Activated CD4-positive, alpha-beta T cell treated with anti-CD3 and anti-CD28 coated beads, Interleukin-2, amount 50 U/mL, for 4 hours (primary cell): Measurements from ENCODE around the gene ITGB3BP.

Experiments used
- DNase-seq, 2 experiments: peaks; one replicate each; pipeline ENCODE4 v3.0.0-alpha.2; 2020

ITGB3BP gene

DNA sequence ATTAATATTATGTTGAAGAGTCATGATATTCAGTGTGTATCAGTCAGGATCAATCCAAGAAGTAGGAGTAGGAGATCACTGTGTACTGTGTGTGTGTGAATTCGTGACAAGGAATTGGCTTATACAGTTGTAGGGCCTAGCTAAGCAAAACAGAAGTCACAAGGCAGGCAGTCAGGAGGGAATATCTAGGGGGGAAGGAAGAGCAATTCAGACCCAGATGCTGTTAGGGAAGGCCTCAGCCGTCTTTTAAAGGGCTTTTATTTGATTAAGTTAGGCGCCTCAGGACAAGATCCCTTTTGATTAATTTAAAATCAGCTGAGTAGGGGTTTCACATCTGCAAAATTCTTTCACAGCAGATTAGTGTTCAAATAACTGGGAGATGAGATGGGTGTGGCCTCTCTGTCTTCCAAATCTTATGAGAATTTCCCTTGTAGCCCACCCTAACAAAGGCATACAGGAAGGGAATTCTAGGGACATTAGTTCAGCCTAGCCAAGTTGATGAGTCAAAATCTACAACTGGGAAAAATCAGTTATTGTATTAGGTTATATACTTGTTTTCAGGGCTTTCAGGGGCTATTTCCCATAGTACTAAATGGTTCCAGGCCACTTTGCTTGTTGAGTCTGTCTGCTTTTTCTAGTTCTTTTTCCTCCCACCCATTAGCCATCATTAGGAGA, 108.2 kb downstream of the ITGB3BP start:
- DNase-seq = no peak

DNA sequence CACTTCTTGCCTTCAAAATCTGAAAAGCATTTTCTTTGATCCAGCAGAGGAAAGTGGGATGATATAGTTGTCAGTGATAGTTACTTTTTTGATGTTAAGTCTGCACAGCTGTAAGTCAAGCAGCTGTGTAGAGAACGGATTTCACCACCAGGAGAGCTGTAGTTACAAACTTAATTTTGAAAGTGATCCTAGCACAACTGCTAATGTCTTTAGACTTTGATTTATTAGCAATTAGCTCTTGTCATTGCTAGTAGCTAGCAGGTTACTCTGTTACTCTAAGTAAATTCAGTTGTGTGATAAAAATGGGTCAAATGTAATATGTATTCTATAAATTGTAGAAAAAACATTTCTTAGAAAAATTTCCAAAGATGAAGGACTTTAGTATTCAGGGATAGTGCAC, 109.6 kb downstream of the ITGB3BP start:
- no peak for DNase-seq

DNA sequence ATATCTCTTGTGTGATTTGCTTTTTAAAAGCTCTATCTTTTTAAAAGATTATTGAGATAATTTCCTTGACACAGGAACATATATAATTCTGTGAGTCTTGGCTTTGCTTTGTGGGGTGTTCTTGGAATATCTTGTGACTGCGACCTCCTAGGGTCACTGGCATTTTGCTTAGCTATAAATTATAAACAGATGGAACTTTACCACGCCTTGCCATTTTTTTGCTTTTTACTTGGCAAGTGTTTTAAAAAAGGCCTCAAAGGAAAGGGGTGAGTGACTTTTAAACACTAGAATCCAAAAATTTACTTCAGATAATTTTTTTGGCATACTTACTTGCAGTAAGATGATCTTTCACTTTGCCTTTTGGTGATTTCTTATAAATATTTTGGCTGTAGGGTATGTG, 112.0 kb downstream of the ITGB3BP start:
- no peak for DNase-seq

DNA sequence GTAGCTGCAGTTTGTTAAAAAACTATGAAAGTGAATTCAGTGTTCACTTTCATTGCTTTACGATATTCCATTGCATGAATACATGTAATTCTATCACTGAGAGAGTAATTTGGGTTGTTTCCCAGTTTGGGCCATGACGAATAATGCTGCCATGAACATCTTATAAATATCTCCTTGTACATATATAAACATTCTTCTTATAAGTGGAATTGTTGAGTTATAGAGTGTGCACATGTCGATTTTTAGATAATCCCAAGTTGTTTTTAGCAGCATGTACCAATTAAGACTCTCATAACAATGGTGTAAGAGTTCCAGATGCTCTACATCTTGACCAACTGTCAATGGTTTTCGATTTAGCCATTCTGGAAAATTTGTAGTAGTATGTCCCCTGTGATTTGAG, 114.7 kb downstream of the ITGB3BP start:
- DNase-seq = no peak

DNA sequence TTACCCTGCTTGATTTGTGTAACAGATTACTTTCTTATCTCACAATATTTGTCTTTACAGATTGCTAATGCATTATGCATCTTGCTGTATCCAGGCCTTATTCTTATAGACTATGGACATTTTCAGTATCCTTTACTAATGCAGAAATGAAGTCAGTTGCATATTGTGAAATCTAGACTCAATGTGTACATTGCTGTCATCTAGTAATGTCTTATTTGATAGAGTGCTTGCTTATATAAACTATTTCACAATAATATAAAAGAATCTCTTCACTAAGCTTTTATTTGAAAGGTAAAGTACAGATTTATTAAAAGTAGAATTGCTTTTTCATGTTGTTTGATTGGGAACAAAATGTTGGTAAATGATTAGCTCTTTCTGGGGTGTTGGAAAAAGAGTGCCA, 116.0 kb downstream of the ITGB3BP start:
- DNase-seq = no peak

DNA sequence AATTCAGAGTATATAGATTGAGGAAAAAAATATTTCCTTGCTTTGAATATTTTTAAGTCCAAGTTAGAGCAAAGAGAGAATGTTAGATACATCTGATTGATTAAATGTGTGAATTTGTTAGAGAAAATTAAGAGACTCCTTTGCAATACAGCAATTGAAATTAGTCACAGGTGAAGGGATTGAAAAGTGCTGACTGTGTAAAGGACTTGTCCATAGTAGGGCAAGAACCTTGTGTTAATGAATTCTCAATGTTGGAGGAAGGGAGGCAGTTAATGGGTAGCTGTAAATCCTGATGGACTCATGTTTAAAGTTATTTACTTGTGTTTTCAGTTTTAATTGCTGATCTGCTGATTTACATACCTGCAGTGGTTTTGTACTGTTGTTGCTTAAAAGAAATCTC, 117.0 kb downstream of the ITGB3BP start:
- no peak for DNase-seq

DNA sequence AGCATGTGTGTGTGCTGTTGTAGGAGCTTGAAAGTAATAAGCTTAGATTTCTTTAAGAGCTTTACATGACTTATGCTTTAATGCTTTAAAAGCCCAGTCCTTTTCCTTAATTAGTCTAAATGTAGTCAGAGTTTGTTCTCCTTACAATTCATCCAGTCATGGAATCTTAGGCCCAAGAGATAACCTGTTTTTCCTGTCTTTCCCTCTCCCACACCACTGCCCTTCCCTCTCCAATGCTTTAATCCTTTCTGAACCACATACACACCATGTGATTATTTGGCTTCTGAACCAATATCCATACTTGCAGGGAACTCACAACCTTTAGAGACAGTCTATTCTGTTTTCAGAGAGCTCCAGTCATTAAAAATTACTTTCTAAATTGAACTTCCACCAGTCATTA, 118.0 kb downstream of the ITGB3BP start:
- DNase-seq = no peak

DNA sequence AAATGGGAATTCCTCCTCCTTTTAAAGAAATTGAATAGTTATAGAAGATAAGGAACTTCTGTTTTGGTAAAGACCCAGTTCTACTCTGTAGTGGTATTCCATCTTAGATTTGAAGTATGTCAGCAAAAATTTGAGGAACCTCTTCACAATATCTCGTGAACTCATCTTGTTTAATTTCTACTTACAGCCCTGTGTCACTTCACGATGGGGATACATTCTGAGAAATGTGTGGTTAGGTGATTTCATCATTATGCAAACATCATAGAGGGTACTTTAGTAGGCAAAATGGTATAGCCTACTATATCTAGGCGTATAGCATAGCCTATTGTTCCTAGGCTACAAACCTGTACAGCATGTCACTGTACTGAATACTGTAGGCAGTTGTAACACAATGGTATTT, 119.6 kb downstream of the ITGB3BP start:
- DNase-seq = no peak

DNA sequence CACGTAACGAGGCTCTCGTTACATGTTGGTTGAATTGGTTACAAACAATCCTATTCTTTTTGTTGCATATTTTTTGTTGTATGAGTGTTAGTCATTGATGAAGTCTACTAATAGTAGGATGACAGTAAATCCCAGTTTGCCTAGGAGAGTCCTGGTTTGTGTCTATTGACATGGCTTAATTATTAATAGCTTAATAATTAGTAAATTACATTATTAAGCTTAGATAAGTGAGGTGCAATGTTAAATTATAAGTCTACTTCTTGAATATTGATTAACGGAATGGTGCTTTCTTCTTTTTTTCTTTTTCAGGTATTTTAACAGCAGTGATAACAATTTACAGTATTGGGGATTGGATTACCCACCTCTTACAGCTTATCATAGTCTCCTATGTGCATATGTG, 121.1 kb downstream of the ITGB3BP start:
- no peak for DNase-seq
